ENCODE results near the gene UPF1.

The UPF1 gene

DNA sequence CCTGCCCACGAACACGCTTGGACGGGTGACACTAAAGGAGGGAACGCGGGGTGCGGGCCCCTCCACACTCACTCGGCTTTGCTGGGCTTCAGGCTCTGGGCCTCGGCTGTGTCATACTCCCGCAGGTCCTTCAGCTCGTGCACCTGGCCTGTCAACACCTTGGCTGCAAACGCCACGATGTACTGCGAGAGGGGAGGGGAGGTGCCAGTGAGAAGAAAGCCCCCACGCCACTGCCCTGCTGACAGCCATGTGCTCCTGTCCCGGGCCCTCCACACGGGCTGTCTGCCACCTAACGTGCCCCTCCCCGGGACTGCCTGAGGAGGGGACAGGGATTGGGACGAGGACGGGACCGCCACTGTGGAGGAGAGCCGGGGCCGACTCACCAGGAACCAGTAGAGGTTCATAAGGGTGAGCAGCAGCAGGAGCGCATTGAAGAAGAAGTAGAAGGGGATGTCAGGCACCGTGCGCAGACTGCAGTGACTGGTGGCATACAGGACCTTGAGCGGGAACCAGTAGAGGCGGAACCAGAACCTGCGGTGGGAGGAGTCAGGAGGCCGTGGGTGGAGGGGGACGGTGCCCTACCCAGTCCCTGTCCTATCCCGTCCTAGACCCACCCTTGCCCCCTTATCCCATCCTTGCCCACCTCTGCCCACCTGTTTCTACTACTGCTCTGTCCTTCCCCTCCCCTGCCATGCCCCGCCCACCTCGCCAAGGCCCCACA lies 47.3 kb downstream of the UPF1 start:
- no peak for DNase-seq

GRCh38 chr19:18879579-18880373 lies 48.0 kb downstream of the UPF1 start:
- DNase-seq: no peak

GRCh38 chr19:18881491-18881890 lies 49.7 kb downstream of the UPF1 start:
- DNase-seq: no peak

DNA sequence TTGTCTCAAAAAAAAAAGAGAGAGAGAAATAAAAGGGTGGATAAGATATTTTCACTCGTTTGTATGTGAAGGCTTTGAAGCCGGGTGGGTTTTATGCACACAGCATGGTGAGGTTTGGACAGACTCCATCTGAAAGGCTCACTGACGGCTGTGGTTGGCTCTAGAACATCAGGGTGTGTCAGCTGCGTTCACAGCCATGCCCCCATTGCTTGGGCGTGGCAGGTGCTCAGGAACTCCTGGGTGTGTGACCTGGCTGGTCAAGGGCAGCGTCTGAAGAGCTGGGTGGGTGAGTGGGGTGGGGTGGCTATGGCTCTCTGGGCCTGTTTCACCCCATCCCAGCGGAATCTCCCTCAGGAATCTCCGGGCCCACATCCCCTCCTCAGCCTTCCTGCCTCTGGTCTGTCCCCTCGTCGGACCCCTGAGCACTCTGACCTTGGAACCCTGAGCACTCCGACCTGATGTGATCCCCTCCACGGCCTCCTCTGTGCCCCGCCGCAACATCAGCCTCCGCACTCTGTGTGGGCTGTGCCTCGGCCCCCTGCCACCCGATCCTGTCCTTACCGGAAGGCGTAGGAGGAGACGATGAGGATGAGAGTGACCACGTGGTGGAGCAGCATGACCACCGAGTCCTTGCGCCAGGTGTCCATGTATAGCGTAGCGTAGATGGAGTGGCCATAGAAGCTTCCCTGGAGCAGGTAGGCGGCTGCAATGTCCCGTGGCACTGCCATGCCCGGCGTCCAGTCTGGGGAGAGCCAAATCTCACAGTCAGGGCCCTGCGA lies 52.0 kb downstream of the UPF1 start:
- no peak for DNase-seq

DNA sequence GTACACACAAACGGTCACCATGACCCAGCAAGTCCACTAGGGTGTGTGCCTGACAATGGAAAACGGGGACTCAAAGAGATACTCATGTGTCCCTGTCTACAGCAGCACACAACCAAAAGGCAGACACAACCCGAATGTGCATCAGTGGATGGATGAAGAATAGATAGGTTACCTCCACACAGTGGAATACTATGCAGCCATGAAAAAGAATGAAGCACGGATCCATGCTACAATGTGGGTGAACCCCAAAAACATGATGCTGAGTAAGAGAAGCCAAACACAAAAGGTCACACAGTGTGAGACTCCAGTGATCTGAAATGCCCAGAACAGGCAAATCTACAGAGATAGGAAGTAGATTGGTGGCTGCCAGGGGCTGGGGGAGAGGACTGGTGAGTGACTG lies 55.2 kb downstream of the UPF1 start:
- no peak for DNase-seq

GRCh38 chr19:18889949-18890745 lies 58.4 kb downstream of the UPF1 start:
- DNase-seq: no peak

DNA sequence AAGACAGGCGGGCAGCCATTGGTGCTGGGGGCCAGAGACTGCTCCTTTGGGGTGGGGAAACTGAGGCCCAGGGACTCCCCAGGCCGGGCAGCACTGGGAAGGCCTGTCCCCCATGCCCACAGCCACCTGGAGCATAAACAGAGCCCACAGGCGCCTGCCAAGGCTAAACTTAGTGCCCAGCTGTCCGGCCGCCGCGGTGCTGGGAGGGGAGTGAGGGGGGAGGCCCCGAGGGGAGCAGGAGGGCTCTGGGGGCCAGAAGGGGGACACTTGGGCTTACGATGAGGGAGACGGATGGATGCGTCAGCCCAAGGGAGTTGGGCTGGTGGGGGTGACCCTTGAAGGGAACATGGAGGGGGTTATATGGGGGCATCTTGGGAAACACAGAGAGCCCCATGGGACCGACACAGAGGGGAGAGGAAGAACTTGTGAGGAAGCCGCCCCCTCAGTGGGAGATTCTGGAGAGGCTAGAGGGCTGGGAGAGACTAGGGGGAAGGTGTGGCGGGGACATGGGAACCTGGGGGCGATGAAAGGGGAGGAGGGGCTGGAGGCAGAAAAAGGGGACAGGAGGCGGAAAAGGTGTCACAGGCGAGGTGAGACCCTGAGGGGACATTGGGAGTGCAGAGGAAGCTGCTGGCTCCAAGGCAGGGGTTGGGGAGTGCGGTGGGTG lies 62.0 kb downstream of the UPF1 start:
- DNase-seq: no peak

GRCh38 chr19:18894254-18895037 lies 62.7 kb downstream of the UPF1 start:
- peak; percentile 36 for DNase-seq

GRCh38 chr19:18895038-18895823 lies 63.5 kb downstream of the UPF1 start:
- peak; percentile 21 for DNase-seq

GRCh38 chr19:18895824-18896341 lies 64.1 kb downstream of the UPF1 start, which contains the start of gene CERS1:
Gene CERS1 (minus strand): TSS chr19:18896158. CDS start chr19:18896072, 86 bp downstream.
- DNase-seq: no peak

GRCh38 chr19:18896421-18896841 lies 64.7 kb downstream of the UPF1 start:
- no peak for DNase-seq

- DNase-seq: no peak
Observed at GRCh38 chr19:18897094-18898029, 65.6 kb downstream of the UPF1 start.

GRCh38 chr19:18898081-18898606 lies 66.4 kb downstream of the UPF1 start:
- DNase-seq: no peak

GRCh38 chr19:18898607-18899408 lies 67.0 kb downstream of the UPF1 start:
- no peak for DNase-seq

DNA sequence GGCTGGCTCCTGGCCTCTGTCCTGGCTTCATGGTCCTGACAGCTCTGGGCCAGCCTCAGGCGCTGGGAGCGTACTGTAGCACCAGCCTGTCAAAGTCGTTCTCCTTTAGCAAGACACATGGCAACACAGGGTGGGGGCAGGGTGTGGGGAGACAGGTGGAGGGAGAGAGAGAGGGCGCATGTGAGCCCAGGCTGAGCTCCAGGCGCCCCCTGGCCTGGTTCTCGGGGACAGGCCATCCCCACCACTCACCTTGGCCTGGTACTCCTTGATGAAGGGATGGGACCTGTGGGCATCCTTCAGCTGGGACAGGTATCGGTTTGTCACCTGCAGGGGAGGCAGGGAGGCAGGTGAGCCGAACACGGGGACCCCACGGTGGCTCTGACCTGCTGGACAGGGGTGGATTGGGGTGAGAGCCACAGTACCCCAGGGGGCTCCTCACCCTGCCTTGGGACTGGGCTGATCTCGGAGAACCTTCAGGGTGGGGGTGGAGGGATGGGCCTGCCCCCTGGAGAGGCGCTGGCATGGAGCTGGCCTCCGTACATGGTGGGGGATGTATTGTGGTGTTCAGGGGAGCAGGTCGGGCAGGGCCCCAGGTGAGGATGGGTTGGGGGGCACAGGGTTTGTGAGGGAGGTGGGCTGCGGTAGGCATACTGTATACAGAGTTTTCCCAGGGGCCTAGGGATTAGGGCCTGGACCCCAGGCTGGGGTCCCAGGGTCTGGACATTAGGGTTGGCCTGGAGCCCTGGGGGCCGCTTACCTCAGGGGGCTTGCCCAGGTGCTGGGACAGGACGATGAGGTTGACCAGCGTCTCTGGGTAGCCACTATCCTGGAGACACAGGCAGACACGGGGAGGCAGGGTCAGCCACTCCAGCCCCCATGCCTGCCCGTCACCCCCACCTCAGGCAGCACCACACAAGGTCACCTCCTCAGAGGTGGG lies 68.1 kb downstream of the UPF1 start:
- no peak for DNase-seq

GRCh38 chr19:18900700-18901481 lies 69.1 kb downstream of the UPF1 start:
- no peak for DNase-seq

All from fibroblast of upper back skin (primary cell).